Measurements from ENCODE around the gene TMEM72. TPM values are rescaled to one million over a fixed set of nuclear protein-coding genes. Genes with fewer than 3 reads are reported as not detected.

The TMEM72 gene
- total RNA-seq, 4 donors from 2014 or later: not detected

DNA sequence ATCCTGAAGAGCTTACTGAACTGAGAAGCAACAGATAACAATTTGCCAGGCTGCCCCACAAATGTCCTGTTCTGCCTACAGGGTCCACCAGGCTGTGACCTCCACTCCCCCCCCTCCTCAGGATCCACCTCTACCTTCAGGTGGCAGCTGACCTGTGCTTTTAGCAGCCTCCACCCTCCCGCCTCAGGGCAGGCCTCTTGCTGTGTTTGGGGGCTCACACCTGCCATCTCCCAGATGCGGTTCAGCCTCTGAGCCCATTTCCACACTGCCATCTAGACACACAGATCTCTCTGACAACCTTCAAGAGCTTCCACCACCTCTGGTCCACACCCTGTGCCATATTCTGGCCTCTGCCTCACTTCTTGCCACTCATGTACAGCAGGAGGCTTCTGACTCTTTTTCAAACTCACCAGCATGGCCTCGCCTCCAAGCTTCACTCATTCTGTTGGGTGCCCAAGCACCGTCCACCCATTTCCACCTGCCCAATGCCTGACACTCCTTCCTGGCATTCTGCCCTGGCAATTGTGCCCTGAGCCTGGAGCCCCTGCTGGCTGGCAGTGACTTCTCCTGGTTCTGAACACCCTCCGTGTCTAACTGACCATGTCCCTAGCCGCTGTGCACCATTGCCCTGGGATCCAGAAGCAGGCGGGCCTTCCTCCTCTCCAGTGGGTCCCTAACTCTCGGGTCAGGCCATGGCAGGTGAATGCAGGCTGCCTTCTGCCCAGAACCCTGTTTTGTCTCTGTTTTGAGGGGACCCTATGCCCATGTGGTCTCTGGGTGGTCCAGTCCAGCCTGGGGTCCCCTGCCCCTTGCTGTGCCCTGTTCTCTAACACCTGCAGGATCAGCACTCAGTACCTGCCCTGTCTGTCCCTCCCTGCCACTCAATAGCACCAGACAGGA is 18.5 kb downstream of the TMEM72 start:
- peak in 1 of 2 donors; percentile 78 for DNase-seq (ENCODE audit: low spot score in 2 of 2)
- TF ChIP-seq, protein P1, sequence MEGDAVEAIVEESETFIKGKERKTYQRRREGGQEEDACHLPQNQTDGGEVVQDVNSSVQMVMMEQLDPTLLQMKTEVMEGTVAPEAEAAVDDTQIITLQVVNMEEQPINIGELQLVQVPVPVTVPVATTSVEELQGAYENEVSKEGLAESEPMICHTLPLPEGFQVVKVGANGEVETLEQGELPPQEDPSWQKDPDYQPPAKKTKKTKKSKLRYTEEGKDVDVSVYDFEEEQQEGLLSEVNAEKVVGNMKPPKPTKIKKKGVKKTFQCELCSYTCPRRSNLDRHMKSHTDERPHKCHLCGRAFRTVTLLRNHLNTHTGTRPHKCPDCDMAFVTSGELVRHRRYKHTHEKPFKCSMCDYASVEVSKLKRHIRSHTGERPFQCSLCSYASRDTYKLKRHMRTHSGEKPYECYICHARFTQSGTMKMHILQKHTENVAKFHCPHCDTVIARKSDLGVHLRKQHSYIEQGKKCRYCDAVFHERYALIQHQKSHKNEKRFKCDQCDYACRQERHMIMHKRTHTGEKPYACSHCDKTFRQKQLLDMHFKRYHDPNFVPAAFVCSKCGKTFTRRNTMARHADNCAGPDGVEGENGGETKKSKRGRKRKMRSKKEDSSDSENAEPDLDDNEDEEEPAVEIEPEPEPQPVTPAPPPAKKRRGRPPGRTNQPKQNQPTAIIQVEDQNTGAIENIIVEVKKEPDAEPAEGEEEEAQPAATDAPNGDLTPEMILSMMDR (IDR thresholded peaks at IDR 0.05): no peak
- no peak for TF ChIP-seq POLR2A (IDR thresholded peaks at IDR 0.05)
- intact Hi-C loops (cut with DNase I; ENCODE audit: low total_unique reads): loop anchor here (5.0 kb wide), 1 partner anchor 48 kb away; the partner anchor contains the start of gene DEPP1
- H3K4me3 ChIP-seq (ENCODE audit: low read depth, poor library complexity, severe bottlenecking): no peak overlapping the region
- WGBS, 2 donors: 91 to 93% methylated on average over 7 of the region's 8 CpGs

DNA sequence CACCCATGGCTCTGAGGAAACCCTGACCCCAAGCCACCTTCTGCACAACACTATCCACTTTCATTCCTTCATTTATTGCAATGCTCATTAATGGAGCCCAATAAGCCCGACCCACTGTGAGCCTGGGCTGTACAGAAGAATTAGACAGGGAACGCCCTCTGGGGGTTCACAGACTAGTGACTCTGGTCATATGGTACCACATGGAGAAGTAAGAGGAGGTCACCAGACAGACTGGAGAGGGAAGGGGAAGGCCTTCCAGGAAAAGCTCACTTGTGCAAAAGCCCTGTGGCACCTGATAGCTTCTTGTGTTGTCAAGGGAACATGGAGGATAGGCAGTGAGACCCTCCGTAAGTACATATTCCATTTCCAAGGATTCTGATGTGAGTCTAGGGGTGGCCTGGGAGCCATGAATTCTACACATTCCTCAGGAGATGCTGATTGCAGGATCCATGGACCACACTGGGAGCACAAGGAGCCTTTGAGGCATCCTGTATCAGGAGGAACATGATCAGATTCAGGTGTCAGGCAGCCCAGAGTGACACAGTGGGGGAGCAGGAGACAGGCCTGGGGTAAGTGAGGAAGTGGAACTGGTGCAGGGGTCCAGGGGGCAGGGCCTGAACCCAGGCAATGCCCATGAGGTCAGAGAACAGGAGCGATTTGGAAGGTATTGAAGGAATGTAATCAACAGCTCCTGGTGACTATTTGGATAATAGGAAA is 19.9 kb downstream of the TMEM72 start:
- TF ChIP-seq POLR2A (IDR thresholded peaks at IDR 0.05): no peak
- TF ChIP-seq, protein P1 (IDR thresholded peaks at IDR 0.05): no peak
- H3K4me3 ChIP-seq (ENCODE audit: low read depth, poor library complexity, severe bottlenecking): no peak overlapping the region
- WGBS, 2 donors: 84 to 86% methylated on average over 4 of the region's 4 CpGs
- peak in 1 of 2 donors; percentile 74 for DNase-seq (ENCODE audit: low spot score in 2 of 2)
- intact Hi-C loops (cut with DNase I; ENCODE audit: low total_unique reads): loop anchor here (5.0 kb wide), 1 partner anchor 46 kb away; the partner anchor contains the start of gene DEPP1

DNA sequence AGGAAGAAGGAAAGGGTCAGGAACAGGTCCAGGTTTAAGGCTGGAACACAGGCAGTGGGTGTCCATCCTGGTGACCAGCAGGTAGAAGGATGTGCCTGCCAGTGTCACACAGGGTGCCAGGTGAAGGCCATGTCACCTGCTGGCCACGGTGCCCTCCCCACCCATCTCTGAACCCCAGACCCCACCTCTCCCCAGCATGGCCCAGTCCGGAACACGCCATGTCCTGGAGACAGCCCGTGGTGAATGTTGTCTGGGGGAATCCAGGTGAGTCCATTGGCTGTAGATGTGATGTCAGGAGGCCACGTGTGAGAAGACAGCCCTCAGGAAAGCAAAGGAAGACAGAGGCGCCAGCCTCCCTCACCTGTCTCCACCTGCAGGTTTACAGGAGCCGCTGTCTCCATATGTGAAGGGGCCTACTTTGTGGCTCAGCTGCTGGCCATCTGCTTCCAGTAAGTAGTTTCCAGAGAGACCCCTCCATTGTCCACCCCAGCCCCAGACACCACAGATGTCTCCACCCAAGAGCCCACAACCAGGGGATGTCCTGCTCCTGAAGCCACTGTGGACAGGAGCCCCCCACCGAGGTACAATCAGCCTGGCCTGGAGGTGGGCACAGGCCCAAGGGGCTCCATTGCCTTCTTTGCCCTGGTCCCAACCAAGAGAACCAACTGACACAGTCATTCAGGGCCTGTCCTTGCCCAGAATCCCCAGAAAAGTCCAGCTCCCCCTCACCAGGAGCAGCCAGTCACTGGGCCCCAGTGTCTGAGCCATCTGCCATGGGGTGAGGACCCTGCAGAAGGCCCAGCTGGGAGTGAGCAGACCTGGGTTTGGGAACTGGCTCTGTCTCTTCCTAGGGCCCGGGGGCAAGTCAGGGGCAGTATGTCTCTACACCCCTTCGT is 20.7 kb downstream of the TMEM72 start:
- TF ChIP-seq, protein P1 (IDR thresholded peaks at IDR 0.05): no peak
- no peak for TF ChIP-seq POLR2A (IDR thresholded peaks at IDR 0.05)
- WGBS, 2 donors: 88 to 89% methylated on average over 8 to 10 of the region's 10 CpGs
- DNase-seq (ENCODE audit: low spot score in 2 of 2): peak in 1 of 2 donors; percentile 80
- H3K4me3 ChIP-seq (ENCODE audit: low read depth, poor library complexity, severe bottlenecking): no peak overlapping the region
- intact Hi-C loops (cut with DNase I; ENCODE audit: low total_unique reads): loop anchor here (5.0 kb wide), 1 partner anchor 45 kb away; the partner anchor contains the start of gene DEPP1

DNA sequence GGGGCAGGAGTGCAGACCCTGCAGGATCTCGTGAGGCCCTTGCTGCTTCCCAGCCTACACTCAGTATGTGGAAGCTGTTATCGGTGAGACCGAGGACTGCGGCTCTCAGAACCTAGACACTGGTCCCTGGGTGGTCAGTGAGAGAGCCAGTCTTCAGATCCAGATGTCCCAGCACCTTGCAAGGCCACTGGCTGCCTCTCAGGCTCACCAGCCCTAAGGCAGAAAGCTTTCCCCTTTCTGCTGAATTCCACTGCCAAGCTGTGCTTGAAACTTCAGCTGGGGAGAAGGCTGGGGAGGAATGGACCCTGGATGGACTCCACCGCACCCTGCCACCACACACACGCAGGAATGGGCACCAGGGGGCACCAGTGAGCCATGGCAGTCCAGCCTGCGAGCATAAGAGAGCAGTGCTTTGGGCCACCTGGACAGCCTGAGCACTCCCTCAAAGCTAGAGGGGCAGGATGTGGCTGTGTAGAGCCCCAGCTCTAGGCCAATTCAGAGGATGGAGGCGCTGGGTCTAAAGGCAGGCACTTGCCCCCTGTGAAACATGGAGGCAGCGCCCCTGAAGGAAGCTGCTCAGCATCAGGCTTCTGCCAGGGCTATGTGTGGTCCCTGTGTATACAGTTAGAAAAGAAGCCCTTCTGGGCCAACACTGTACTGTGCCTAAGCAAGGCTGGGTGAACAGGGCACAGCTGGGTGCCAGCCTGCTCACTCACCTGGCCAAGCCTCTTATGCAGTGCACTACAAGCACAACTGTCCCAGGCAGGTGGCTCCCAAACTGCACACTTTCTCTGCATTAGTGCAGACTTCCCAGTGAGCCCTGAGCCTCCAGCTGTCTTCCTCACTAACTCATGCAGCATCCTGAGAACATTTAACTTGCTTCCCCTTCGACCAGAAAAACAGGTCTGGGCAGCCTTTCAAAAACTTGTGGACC is 21.6 kb downstream of the TMEM72 start:
- no peak overlapping the region for H3K4me3 ChIP-seq (ENCODE audit: low read depth, poor library complexity, severe bottlenecking)
- DNase-seq (ENCODE audit: low spot score in 2 of 2): peak; percentile 84 to 97
- TF ChIP-seq, protein P1 (IDR thresholded peaks at IDR 0.05): peak in 1 of 3 donors; percentile 96
- TF ChIP-seq POLR2A (IDR thresholded peaks at IDR 0.05): no peak
- intact Hi-C loops (cut with DNase I; ENCODE audit: low total_unique reads): loop anchor here (5.0 kb wide), 1 partner anchor 45 kb away; the partner anchor contains the start of gene DEPP1
- WGBS, 2 donors: 48 to 54% methylated on average over 8 to 10 of the region's 10 CpGs

Data from lower leg skin (tissue), 4 donors.